ENCODE measurements around the gene EXOC6.

GRCh38 chr10:92993699-92994272 lies 145.5 kb downstream of the EXOC6 start:
- TF ChIP-seq EZH2 (IDR thresholded peaks at IDR 0.05) (no peak), POLR2AphosphoS5 (IDR thresholded peaks at IDR 0.05; ENCODE audit: borderline replicate concordance, low read depth, low read length) (no peak), FOXP2 (optimal IDR thresholded peaks at IDR 0.05; ENCODE audit: control extremely low read depth, extremely low read length, insufficient read depth) (no peak)

All from SK-N-MC (cell line).